GM08714 (cell line): Measurements from ENCODE around the gene CCDC184.

Source experiments
- H3K4me3 ChIP-seq: fragments of 200-500 bp; sonication (Bioruptor generic); 2 replicates; pipeline ENCODE4 v1.5.1; 2014; ENCODE audit warnings: mild to moderate bottlenecking, low read length, inconsistent platforms
- ZNF274 ChIP-seq: IDR thresholded peaks from 2 replicates; pipeline ENCODE4 v1.6.1; 2012; ENCODE audit warnings: mild to moderate bottlenecking, low read depth, low read length

The CCDC184 gene

GRCh38 chr12:48165089-48165981, 18.1 kb upstream of the CCDC184 start:
- TF ChIP-seq ZNF274, result no peak
- no peak overlapping the region for H3K4me3 ChIP-seq

GRCh38 chr12:48169011-48169410, 14.4 kb upstream of the CCDC184 start:
- no peak overlapping the region for H3K4me3 ChIP-seq
- no peak for TF ChIP-seq ZNF274

GRCh38 chr12:48175613-48176416, 7.6 kb upstream of the CCDC184 start:
- no peak overlapping the region for H3K4me3 ChIP-seq
- TF ChIP-seq ZNF274, result no peak

GRCh38 chr12:48176417-48176751, 7.1 kb upstream of the CCDC184 start:
- H3K4me3 ChIP-seq, result no peak overlapping the region
- no peak for TF ChIP-seq ZNF274

GRCh38 chr12:48177982-48178381, 5.5 kb upstream of the CCDC184 start:
- no peak for TF ChIP-seq ZNF274
- no peak overlapping the region for H3K4me3 ChIP-seq

- TF ChIP-seq ZNF274, result no peak
- no peak overlapping the region for H3K4me3 ChIP-seq
Measured at GRCh38 chr12:48179466-48179865, 4.0 kb upstream of the CCDC184 start.

- H3K4me3 ChIP-seq, result no peak overlapping the region
- TF ChIP-seq ZNF274, result no peak
Measured at GRCh38 chr12:48180424-48180823, 3.0 kb upstream of the CCDC184 start.

GRCh38 chr12:48180857-48181495, 2.5 kb upstream of the CCDC184 start:
- TF ChIP-seq ZNF274, result no peak
- no peak overlapping the region for H3K4me3 ChIP-seq

- TF ChIP-seq ZNF274, result no peak
- peak overlapping the region; percentile 74; the same call in 1 of the 2 replicates for H3K4me3 ChIP-seq
Measured at GRCh38 chr12:48182631-48183030, 813 bp upstream of the CCDC184 start.

- no peak for TF ChIP-seq ZNF274
- peak overlapping the region; percentile 74; the same call in 1 of the 2 replicates for H3K4me3 ChIP-seq
Measured at GRCh38 chr12:48183876-48184548, 568 bp downstream of the CCDC184 start.

- TF ChIP-seq ZNF274, result no peak
- no peak overlapping the region for H3K4me3 ChIP-seq
Measured at GRCh38 chr12:48184549-48184922, 1.1 kb downstream of the CCDC184 start.

- H3K4me3 ChIP-seq, result no peak overlapping the region
Measured at GRCh38 chr12:48185181-48185919, 1.9 kb downstream of the CCDC184 start.

GRCh38 chr12:48187916-48188695, 4.7 kb downstream of the CCDC184 start:
- no peak overlapping the region for H3K4me3 ChIP-seq
- no peak for TF ChIP-seq ZNF274

More at GRCh38 chr12:48185181-48185919, 1.9 kb downstream of the CCDC184 start:
- TF ChIP-seq ZNF274, result no peak
